ENCODE measurements around the gene MVB12B. TPM values are rescaled to one million over a fixed set of nuclear protein-coding genes. Genes with fewer than 3 reads are reported as not detected.

MVB12B gene
- total RNA-seq, 1 experiment from 2014 or later = 10.9 TPM

GRCh38 chr9:126489581-126490213, 163.1 kb downstream of the MVB12B start:
- BruUV-seq (replicated peaks) = no TSS peak
- Histone ChIP-seq H3K79me2 (ENCODE audit: insufficient read depth, low read length) (no peaks in the 10 kb centered on the region), H3K9ac (ENCODE audit: low read length) (no peak overlapping the region), H3K4me2 (ENCODE audit: low read length) (no peak overlapping the region), H3K36me3 (ENCODE audit: control insufficient read depth in 1 of 2, insufficient read depth in 2 of 2, low read length in 2 of 2) (no peaks in the 10 kb centered on the region), H3K27me3 (ENCODE audit: insufficient read depth, low read length) (no peaks in the 10 kb centered on the region), H3K4me3 (replicated peaks in 1 of 2; ENCODE audit: low read depth in 1 of 2, low read length in 2 of 2) (no peak overlapping the region), H4K20me1 (ENCODE audit: insufficient read depth) (no peaks in the 10 kb centered on the region), H3K9me2 (ENCODE audit: insufficient read depth) (no peaks in the 10 kb centered on the region), H3K9me3 (ENCODE audit: control insufficient read depth in 1 of 2, insufficient read depth in 1 of 2, low read depth in 1 of 2, low read length in 2 of 2) (no peaks in the 10 kb centered on the region), H2AFZ (ENCODE audit: low read depth, low read length, poor library complexity, severe bottlenecking) (no peak overlapping the region), H3K4me1 (ENCODE audit: control insufficient read depth in 1 of 2, insufficient read depth in 2 of 2, low read length in 2 of 2) (no peaks in the 10 kb centered on the region), H3K27ac (ENCODE audit: low read depth, low read length) (no peak overlapping the region)
- ATAC-seq (no peak), DNase-seq (ENCODE audit: low read depth, low spot score) (no peak)
- ChIA-PET CTCF (interaction anchor here (2.5 to 3.4 kb wide), 3 partner anchors 10 to 1082 kb away, joined by 8 to 25 read pairs (median 16); no protein-coding TSS in a partner anchor), POLR2A (no interaction called here), RAD21 (ENCODE audit: low non-redundant PET in 1 of 2, low total read pairs in 2 of 2, uncharacterized antibody in 2 of 2, unreplicated experiment in 2 of 2) (no interaction called here)
- intact Hi-C loops (cut with micrococcal nuclease) = loop anchor here (2.0 to 10.0 kb wide), 2 partner anchors 345 to 1081 kb away; no protein-coding TSS in a partner anchor
- TF ChIP-seq YY1 (IDR thresholded peaks at IDR 0.05; ENCODE audit: extremely low read depth, insufficient replicate concordance, low read depth, low read length) (no peak), SP1 (IDR thresholded peaks at IDR 0.05; ENCODE audit: low read depth) (no peak), MAX (IDR thresholded peaks at IDR 0.05) (no peak), SIN3A (IDR thresholded peaks at IDR 0.05; ENCODE audit: low read depth) (no peak), POLR2AphosphoS5 (IDR thresholded peaks at IDR 0.05; ENCODE audit: low read depth, low read length) (no peak), ZBTB33 (IDR thresholded peaks at IDR 0.05; ENCODE audit: extremely low read depth, insufficient replicate concordance, low read length) (no peak), EGR1 (IDR thresholded peaks at IDR 0.05; ENCODE audit: low read depth) (no peak), REST (IDR thresholded peaks at IDR 0.05; ENCODE audit: low read depth) (no peak), EZH2 (IDR thresholded peaks at IDR 0.05) (no peak), CBX3 (IDR thresholded peaks at IDR 0.05; ENCODE audit: low read depth) (no peak), ELF1 (IDR thresholded peaks at IDR 0.05; ENCODE audit: borderline replicate concordance, low read depth) (no peak), CEBPB (IDR thresholded peaks at IDR 0.05; ENCODE audit: low read depth) (no peak), TCF7L2 (IDR thresholded peaks at IDR 0.05; ENCODE audit: borderline replicate concordance, extremely low read depth, insufficient read depth, insufficient read length) (no peak), ZNF274 (IDR thresholded peaks at IDR 0.05; ENCODE audit: low read depth, low read length) (no peak), EZH2phosphoT487 (IDR thresholded peaks at IDR 0.05; ENCODE audit: borderline replicate concordance) (no peak), FOSL1 (IDR thresholded peaks at IDR 0.05; ENCODE audit: low read depth) (no peak)

Measured in HCT116 (cell line).